GM23248 (cell line): ENCODE results near the gene SLC15A1.

Experiments
- EZH2 ChIP-seq: fragments of 200-600 bp; sonication (generic); IDR thresholded peaks from 2 replicates; pipeline ENCODE4 v1.6.1; 2018; ENCODE audit warnings: antibody characterized with exemption, mild to moderate bottlenecking; ENCODE audit not compliant: insufficient read depth, poor library complexity, severe bottlenecking
- EZH2phosphoT487 ChIP-seq: fragments of 200-600 bp; sonication (generic); IDR thresholded peaks from 2 replicates; pipeline ENCODE4 v1.6.1; 2018; ENCODE audit warnings: antibody characterized with exemption, moderate library complexity, mild to moderate bottlenecking, low read depth; ENCODE audit not compliant: insufficient read depth

- TF ChIP-seq EZH2 (no peak), EZH2phosphoT487 (no peak)
These were observed 9.6 kb upstream of the SLC15A1 start for GRCh38 chr13:98761986-98762616.
